WTC11 (cell line): ENCODE results near the gene DENND6A. TPM values are rescaled to one million over a fixed set of nuclear protein-coding genes. Genes with fewer than 3 reads are reported as not detected.
"Not testable (repeated sequence)": the region's sequence is repeated elsewhere in the genome, so short reads cannot be mapped to it uniquely, and the experiment has no call there.

Experiments used
- ATAC-seq: fragments of 200-7000 bp; cut with Tn5 transposase; 2 replicates; pipeline ENCODE4 v1.10.0; 2021; ENCODE audit warnings: mild to moderate bottlenecking, moderate library complexity
- CTCF ChIA-PET: fragments of 300-600 bp; sonication (Branson Sonifier 250); formaldehyde crosslinking; loops from one replicate; lab custom pipeline; 2021; ENCODE audit warnings: antibody characterized with exemption; lab: Charles Lee
- POLR2A ChIA-PET: fragments of 350-600 bp; sonication (Branson Sonifier 250); formaldehyde crosslinking; loops from one replicate; lab custom pipeline; 2021; ENCODE audit warnings: antibody characterized with exemption; lab: Charles Lee
- DNase-seq: peaks from one replicate; pipeline ENCODE4 v3.0.0; 2021; ENCODE audit warnings: low spot score
- H3K27ac Mint-ChIP-seq: 2 replicates; pipeline ENCODE4 v1.8.0; 2021; ENCODE audit warnings: mixed read lengths
- H3K27me3 Mint-ChIP-seq: 2 replicates; pipeline ENCODE4 v1.8.0; 2021; ENCODE audit warnings: low read depth, mild to moderate bottlenecking, moderate library complexity, mixed read lengths
- H3K36me3 Mint-ChIP-seq: 2 replicates; pipeline ENCODE4 v1.8.0; 2021; ENCODE audit warnings: mixed read lengths
- H3K4me1 Mint-ChIP-seq: 2 replicates; pipeline ENCODE4 v1.8.0; 2022; ENCODE audit warnings: mixed read lengths
- H3K4me3 Mint-ChIP-seq: 2 replicates; pipeline ENCODE4 v1.8.0; 2021; ENCODE audit warnings: mild to moderate bottlenecking, moderate library complexity, mixed read lengths
- H3K9me3 Mint-ChIP-seq: 2 replicates; pipeline ENCODE4 v1.8.0; 2021; ENCODE audit warnings: mixed read lengths
- ATF1 ChIP-seq: sonication (generic); formaldehyde crosslinking; IDR thresholded peaks from 2 replicates; pipeline ENCODE4 v1.8.1; 2023; ENCODE audit warnings: mild to moderate bottlenecking, moderate library complexity, missing genetic modification reagents
- EMX1 ChIP-seq: fragments of 250-450 bp; sonication (Bioruptor Pico); IDR thresholded peaks from 2 replicates; pipeline ENCODE4 v1.8.0; 2021; ENCODE audit warnings: mild to moderate bottlenecking
- ETV6 ChIP-seq: sonication (generic); formaldehyde crosslinking; IDR thresholded peaks from 2 replicates; pipeline ENCODE4 v1.8.1; 2022; ENCODE audit warnings: mild to moderate bottlenecking, missing genetic modification reagents
- FOXP1 ChIP-seq: sonication (generic); formaldehyde crosslinking; IDR thresholded peaks from 2 replicates; pipeline ENCODE4 v1.8.0; 2022; ENCODE audit warnings: missing genetic modification reagents, mild to moderate bottlenecking, moderate library complexity, borderline replicate concordance
- GRHL2 ChIP-seq: fragments of 250-450 bp; sonication (Bioruptor Pico); IDR thresholded peaks from 2 replicates; pipeline ENCODE4 v1.8.0; 2022; ENCODE audit warnings: mild to moderate bottlenecking, moderate library complexity; ENCODE audit not compliant: insufficient replicate concordance, severe bottlenecking
- HMGA2 ChIP-seq: fragments of 250-450 bp; sonication (Bioruptor Pico); IDR thresholded peaks from 2 replicates; pipeline ENCODE4 v1.4.0; 2021; ENCODE audit warnings: mild to moderate bottlenecking, moderate library complexity
- MXD4 ChIP-seq: fragments of 250-450 bp; sonication (Bioruptor Pico); IDR thresholded peaks from 2 replicates; pipeline ENCODE4 v1.8.0; 2021; ENCODE audit warnings: mild to moderate bottlenecking, moderate library complexity, borderline replicate concordance
- NFYB ChIP-seq: sonication (generic); formaldehyde crosslinking; conservative IDR thresholded peaks from 2 replicates; pipeline ENCODE4 v1.8.0; 2022; ENCODE audit warnings: low read depth, missing genetic modification reagents
- NR1H2 ChIP-seq: sonication (generic); formaldehyde crosslinking; IDR thresholded peaks from 2 replicates; pipeline ENCODE4 v1.9.0; 2021; ENCODE audit warnings: mild to moderate bottlenecking, moderate library complexity, missing genetic modification reagents
- RORB ChIP-seq: fragments of 250-450 bp; sonication (Bioruptor Pico); IDR thresholded peaks from 2 replicates; pipeline ENCODE4 v1.9.0; 2021; ENCODE audit warnings: mild to moderate bottlenecking
- TEAD1 ChIP-seq: sonication (generic); formaldehyde crosslinking; IDR thresholded peaks from 2 replicates; pipeline ENCODE4 v1.8.0; 2022; ENCODE audit warnings: mild to moderate bottlenecking, missing genetic modification reagents
- ZNF121 ChIP-seq: sonication (generic); formaldehyde crosslinking; IDR thresholded peaks from 2 replicates; pipeline ENCODE4 v1.8.0; 2023; ENCODE audit warnings: missing genetic modification reagents
- total RNA-seq: library from RNA; stranded (reverse); gene quantifications from 3 replicates; pipeline ENCODE4 v1.2.3, GENCODE V29; 2021
- TF ChIP-seq, protein P1 (sequence below): fragments of 250-450 bp; sonication (Bioruptor Pico); IDR thresholded peaks from 2 replicates; pipeline ENCODE4 v1.9.0; 2021; ENCODE audit warnings: mild to moderate bottlenecking
- TF ChIP-seq, protein P2 (sequence below): sonication (generic); formaldehyde crosslinking; conservative IDR thresholded peaks from 2 replicates; pipeline ENCODE4 v1.8.1; 2023; ENCODE audit warnings: mild to moderate bottlenecking, low read depth, missing genetic modification reagents, moderate library complexity
- TF ChIP-seq, protein P3 (sequence below): sonication (generic); formaldehyde crosslinking; IDR thresholded peaks from 2 replicates; pipeline ENCODE4 v1.8.1; 2022; ENCODE audit warnings: low read depth, missing genetic modification reagents, borderline replicate concordance
- TF ChIP-seq, protein P4 (sequence below): sonication (generic); formaldehyde crosslinking; IDR thresholded peaks from 2 replicates; pipeline ENCODE4 v1.8.0; 2022; ENCODE audit warnings: mild to moderate bottlenecking, missing genetic modification reagents
- TF ChIP-seq, protein P5 (sequence below): fragments of 250-450 bp; sonication (Bioruptor Pico); conservative IDR thresholded peaks from 2 replicates; pipeline ENCODE4 v1.9.0; 2021; ENCODE audit warnings: mild to moderate bottlenecking
- TF ChIP-seq, protein P6 (sequence below): sonication (generic); formaldehyde crosslinking; IDR thresholded peaks from 2 replicates; pipeline ENCODE4 v1.8.1; 2023; ENCODE audit warnings: mild to moderate bottlenecking, missing genetic modification reagents, moderate library complexity
- TF ChIP-seq, protein P7 (sequence below): fragments of 250-450 bp; sonication (Bioruptor Pico); IDR thresholded peaks from 2 replicates; pipeline ENCODE4 v1.8.0; 2021; ENCODE audit warnings: mild to moderate bottlenecking
- TF ChIP-seq, protein P8 (sequence below): sonication (generic); formaldehyde crosslinking; IDR thresholded peaks from 2 replicates; pipeline ENCODE4 v1.8.1; 2023; ENCODE audit warnings: mild to moderate bottlenecking, missing genetic modification reagents, borderline replicate concordance

Gene DENND6A
- total RNA-seq, 1 experiment from 2014 or later, result 13.9 TPM

DNA sequence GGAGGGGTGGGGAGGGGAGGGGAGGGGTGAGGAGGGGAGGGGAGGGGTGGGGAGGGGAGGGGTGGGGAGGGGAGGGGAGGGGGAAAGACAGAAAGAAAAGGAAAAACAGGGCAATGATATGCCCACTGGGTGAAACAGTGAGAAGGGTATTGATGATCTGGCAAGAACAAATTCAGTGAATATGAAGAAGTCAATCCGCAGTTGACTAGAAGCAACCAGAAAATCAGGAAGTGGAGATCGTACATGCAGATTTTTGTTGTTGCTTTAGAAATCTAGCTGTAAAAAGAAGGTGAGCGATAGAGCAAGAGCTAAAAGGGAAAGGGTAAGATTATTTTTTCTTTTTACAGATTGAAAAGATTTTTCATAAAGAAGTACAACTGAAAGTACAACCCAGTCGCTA is 48.1 kb downstream of the DENND6A start (continued):
- TF ChIP-seq, protein P1, sequence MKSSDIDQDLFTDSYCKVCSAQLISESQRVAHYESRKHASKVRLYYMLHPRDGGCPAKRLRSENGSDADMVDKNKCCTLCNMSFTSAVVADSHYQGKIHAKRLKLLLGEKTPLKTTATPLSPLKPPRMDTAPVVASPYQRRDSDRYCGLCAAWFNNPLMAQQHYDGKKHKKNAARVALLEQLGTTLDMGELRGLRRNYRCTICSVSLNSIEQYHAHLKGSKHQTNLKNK (CRISPR knock-in tag), result no peak
- TF ChIP-seq ETV6 (CRISPR knock-in tag) (no peak), NR1H2 (no peak), MXD4 (CRISPR knock-in tag) (no peak), ATF1 (CRISPR knock-in tag) (no peak), ZNF121 (CRISPR knock-in tag) (no peak), NFYB (CRISPR knock-in tag) (no peak)
- TF ChIP-seq, protein P2, sequence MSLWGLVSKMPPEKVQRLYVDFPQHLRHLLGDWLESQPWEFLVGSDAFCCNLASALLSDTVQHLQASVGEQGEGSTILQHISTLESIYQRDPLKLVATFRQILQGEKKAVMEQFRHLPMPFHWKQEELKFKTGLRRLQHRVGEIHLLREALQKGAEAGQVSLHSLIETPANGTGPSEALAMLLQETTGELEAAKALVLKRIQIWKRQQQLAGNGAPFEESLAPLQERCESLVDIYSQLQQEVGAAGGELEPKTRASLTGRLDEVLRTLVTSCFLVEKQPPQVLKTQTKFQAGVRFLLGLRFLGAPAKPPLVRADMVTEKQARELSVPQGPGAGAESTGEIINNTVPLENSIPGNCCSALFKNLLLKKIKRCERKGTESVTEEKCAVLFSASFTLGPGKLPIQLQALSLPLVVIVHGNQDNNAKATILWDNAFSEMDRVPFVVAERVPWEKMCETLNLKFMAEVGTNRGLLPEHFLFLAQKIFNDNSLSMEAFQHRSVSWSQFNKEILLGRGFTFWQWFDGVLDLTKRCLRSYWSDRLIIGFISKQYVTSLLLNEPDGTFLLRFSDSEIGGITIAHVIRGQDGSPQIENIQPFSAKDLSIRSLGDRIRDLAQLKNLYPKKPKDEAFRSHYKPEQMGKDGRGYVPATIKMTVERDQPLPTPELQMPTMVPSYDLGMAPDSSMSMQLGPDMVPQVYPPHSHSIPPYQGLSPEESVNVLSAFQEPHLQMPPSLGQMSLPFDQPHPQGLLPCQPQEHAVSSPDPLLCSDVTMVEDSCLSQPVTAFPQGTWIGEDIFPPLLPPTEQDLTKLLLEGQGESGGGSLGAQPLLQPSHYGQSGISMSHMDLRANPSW (CRISPR knock-in tag), result no peak
- TF ChIP-seq, protein P3, sequence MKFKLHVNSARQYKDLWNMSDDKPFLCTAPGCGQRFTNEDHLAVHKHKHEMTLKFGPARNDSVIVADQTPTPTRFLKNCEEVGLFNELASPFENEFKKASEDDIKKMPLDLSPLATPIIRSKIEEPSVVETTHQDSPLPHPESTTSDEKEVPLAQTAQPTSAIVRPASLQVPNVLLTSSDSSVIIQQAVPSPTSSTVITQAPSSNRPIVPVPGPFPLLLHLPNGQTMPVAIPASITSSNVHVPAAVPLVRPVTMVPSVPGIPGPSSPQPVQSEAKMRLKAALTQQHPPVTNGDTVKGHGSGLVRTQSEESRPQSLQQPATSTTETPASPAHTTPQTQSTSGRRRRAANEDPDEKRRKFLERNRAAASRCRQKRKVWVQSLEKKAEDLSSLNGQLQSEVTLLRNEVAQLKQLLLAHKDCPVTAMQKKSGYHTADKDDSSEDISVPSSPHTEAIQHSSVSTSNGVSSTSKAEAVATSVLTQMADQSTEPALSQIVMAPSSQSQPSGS (CRISPR knock-in tag), result no peak
- TF ChIP-seq, all 79 proteins: peak for 0

DNA sequence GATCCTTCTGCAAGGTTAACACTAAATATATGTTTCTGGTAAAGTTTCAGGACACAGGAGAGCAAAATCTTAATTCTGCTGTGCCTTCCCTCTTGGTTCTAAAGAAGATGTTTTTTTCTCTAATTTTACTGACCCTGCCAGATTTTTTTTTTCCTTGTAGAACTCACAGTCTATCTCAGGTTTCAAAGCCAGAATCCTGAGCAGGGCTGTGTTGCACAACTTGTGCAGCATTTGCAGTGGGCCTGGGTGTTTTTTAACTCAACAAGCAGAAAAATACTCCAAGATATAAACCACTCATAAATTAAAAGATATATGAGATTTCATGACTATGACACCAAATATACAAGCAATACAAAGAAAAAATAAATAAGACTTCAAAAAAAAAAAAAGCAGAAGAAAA is 55.5 kb downstream of the DENND6A start:
- ATAC-seq (no peak), DNase-seq (no peak)
- TF ChIP-seq, protein P4, sequence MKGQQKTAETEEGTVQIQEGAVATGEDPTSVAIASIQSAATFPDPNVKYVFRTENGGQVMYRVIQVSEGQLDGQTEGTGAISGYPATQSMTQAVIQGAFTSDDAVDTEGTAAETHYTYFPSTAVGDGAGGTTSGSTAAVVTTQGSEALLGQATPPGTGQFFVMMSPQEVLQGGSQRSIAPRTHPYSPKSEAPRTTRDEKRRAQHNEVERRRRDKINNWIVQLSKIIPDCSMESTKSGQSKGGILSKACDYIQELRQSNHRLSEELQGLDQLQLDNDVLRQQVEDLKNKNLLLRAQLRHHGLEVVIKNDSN (CRISPR knock-in tag), result no peak
- no peak for TF ChIP-seq TEAD1 (CRISPR knock-in tag)
- TF ChIP-seq, protein P5, sequence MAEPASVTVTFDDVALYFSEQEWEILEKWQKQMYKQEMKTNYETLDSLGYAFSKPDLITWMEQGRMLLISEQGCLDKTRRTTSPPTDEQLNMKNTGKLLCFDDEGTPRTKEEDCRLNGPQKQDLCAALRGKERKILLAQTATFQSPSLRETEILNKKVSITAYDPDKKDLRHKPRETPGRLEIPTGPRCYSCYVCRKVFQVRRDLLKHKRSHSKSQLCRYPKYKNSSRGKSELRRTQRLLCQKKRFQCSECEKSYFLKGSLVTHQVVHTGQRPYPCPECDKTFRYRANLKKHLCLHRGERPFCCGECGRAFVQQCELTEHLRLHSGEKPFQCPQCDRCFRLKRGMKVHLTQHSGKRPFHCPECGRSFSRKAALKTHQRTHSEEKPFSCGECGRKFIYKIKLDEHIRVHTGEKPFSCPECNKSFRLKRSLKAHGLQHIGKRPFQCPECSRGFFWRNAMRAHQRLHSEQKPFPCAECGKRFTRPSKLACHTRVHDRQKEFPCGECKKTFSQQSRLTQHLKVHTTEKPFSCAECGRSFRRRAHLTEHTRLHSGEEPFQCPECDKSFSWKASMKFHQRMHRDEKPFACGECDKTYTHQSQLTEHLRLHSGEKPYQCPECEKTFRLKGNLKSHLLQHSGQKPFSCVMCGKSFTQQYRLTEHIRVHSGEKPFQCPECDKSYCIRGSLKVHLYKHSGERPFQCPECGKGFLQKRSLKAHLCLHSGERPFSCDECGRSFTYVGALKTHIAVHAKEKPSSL (CRISPR knock-in tag), result no peak
- no peak for TF ChIP-seq GRHL2 (CRISPR knock-in tag)
- TF ChIP-seq, protein P6, sequence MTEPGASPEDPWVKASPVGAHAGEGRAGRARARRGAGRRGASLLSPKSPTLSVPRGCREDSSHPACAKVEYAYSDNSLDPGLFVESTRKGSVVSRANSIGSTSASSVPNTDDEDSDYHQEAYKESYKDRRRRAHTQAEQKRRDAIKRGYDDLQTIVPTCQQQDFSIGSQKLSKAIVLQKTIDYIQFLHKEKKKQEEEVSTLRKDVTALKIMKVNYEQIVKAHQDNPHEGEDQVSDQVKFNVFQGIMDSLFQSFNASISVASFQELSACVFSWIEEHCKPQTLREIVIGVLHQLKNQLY (CRISPR knock-in tag), result no peak
- TF ChIP-seq RORB, result no peak
- TF ChIP-seq HMGA2, result no peak
- no peak for TF ChIP-seq FOXP1 (CRISPR knock-in tag)
- TF ChIP-seq, protein P7, sequence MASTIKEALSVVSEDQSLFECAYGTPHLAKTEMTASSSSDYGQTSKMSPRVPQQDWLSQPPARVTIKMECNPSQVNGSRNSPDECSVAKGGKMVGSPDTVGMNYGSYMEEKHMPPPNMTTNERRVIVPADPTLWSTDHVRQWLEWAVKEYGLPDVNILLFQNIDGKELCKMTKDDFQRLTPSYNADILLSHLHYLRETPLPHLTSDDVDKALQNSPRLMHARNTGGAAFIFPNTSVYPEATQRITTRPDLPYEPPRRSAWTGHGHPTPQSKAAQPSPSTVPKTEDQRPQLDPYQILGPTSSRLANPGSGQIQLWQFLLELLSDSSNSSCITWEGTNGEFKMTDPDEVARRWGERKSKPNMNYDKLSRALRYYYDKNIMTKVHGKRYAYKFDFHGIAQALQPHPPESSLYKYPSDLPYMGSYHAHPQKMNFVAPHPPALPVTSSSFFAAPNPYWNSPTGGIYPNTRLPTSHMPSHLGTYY (CRISPR knock-in tag), result no peak
- TF ChIP-seq, protein P8, sequence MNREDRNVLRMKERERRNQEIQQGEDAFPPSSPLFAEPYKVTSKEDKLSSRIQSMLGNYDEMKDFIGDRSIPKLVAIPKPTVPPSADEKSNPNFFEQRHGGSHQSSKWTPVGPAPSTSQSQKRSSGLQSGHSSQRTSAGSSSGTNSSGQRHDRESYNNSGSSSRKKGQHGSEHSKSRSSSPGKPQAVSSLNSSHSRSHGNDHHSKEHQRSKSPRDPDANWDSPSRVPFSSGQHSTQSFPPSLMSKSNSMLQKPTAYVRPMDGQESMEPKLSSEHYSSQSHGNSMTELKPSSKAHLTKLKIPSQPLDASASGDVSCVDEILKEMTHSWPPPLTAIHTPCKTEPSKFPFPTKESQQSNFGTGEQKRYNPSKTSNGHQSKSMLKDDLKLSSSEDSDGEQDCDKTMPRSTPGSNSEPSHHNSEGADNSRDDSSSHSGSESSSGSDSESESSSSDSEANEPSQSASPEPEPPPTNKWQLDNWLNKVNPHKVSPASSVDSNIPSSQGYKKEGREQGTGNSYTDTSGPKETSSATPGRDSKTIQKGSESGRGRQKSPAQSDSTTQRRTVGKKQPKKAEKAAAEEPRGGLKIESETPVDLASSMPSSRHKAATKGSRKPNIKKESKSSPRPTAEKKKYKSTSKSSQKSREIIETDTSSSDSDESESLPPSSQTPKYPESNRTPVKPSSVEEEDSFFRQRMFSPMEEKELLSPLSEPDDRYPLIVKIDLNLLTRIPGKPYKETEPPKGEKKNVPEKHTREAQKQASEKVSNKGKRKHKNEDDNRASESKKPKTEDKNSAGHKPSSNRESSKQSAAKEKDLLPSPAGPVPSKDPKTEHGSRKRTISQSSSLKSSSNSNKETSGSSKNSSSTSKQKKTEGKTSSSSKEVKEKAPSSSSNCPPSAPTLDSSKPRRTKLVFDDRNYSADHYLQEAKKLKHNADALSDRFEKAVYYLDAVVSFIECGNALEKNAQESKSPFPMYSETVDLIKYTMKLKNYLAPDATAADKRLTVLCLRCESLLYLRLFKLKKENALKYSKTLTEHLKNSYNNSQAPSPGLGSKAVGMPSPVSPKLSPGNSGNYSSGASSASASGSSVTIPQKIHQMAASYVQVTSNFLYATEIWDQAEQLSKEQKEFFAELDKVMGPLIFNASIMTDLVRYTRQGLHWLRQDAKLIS (CRISPR knock-in tag), result no peak
- no peak for TF ChIP-seq EMX1 (CRISPR knock-in tag)
- Mint-ChIP-seq H3K4me3 (no peak overlapping the region), H3K27ac (no peak overlapping the region), H3K27me3 (no peaks in the 10 kb centered on the region), H3K4me1 (no peaks in the 10 kb centered on the region), H3K36me3 (peaks cover 28% of the 10 kb centered on the region), H3K9me3 (no peaks in the 10 kb centered on the region)
- ChIA-PET CTCF (no interaction called here), POLR2A (no interaction called here)

DNA sequence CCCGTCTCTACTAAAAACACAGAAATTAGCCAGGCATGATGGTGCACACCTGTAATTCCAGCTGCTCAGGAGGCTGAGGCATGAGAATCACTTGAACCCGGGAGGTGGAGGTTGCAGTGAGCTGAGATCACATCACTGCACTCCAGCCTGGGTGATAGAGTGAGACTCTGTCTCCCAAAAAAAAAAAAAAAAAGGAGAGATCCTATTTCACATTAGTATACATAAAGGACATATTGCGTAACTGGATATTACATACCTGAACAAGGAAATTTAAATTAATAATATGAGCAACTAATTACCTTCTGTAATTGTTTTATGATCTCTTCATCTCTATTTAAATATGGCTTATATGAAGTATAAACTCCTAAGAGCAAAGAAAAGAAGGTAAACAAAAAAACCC is 58.6 kb downstream of the DENND6A start:
- POLR2A ChIA-PET, DNase-seq, ATAC-seq, H3K27me3 Mint-ChIP-seq, CTCF ChIA-PET, H3K27ac Mint-ChIP-seq, H3K9me3 Mint-ChIP-seq, H3K4me1 Mint-ChIP-seq, H3K4me3 Mint-ChIP-seq: not testable (repeated sequence)
- H3K36me3 Mint-ChIP-seq, result peaks cover 25% of the 10 kb centered on the region
